Heart right ventricle (tissue), 16 donors: ENCODE measurements around the gene EHBP1. TPM values are rescaled to one million over a fixed set of nuclear protein-coding genes. Genes with fewer than 3 reads are reported as not detected.

ENCODE experiments used
- ATAC-seq, 8 donors: fragments of 200-7000 bp; cut with Tn5 transposase; one replicate each; pipeline ENCODE4 v1.9.1; 2020; ENCODE audit warnings: mild to moderate bottlenecking in 8 of 8, moderate library complexity in 8 of 8, moderate number of reproducible peaks in 1 of 8
- DNase-seq, 2 donors: peaks; one replicate each; pipeline ENCODE4 v3.0.0-alpha.2; 2020
- H3K27ac ChIP-seq, 10 donors: fragments of 200-600 bp; sonication (generic) in 2 of 10; one replicate each; pipeline versions ENCODE4 v1.5.0 to v1.8.0; 2020 to 2022; ENCODE audit warnings: mild to moderate bottlenecking in 3 of 10
- H3K27me3 ChIP-seq, 7 donors: fragments of 200-600 bp; one replicate each; pipeline ENCODE4 v1.8.0; 2021 to 2022; ENCODE audit warnings: mild to moderate bottlenecking in 2 of 7
- H3K36me3 ChIP-seq, 9 donors: fragments of 200-600 bp; sonication (generic) in 1 of 9; one replicate each; pipeline versions ENCODE4 v1.5.0 to v1.8.0; 2020 to 2022; ENCODE audit warnings: mild to moderate bottlenecking in 2 of 9
- H3K4me1 ChIP-seq, 9 donors: fragments of 200-600 bp; sonication (generic) in 1 of 9; one replicate each; pipeline versions ENCODE4 v1.5.0 to v1.8.0; 2020 to 2022; ENCODE audit warnings: mild to moderate bottlenecking in 4 of 9
- H3K4me3 ChIP-seq, 10 donors: fragments of 200-600 bp; sonication (generic) in 2 of 10; one replicate each; pipeline versions ENCODE4 v1.5.0 to v1.8.0; 2020 to 2022; ENCODE audit warnings: mild to moderate bottlenecking in 7 of 10, moderate library complexity in 2 of 10
- H3K9me3 ChIP-seq, 11 donors: fragments of 200-600 bp in 10 of 11; sonication (generic) in 2 of 11; one replicate each; pipeline versions ENCODE4 v1.5.0 to v1.8.0; 2013 to 2022; ENCODE audit warnings: mild to moderate bottlenecking in 2 of 11, control low read depth in 1 of 11, moderate library complexity in 1 of 11
- CTCF ChIP-seq, 9 donors: fragments of 200-600 bp; sonication (generic) in 2 of 9; IDR thresholded peaks; one replicate each; pipeline versions ENCODE4 v1.5.0 to v1.8.0; 2021 to 2022; ENCODE audit warnings: antibody characterized with exemption in 9 of 9, mild to moderate bottlenecking in 5 of 9, moderate library complexity in 1 of 9
- WGBS, 2 donors: extraction: QIAGEN DNeasy Blood & Tissue Kit; methylation state at CpG; one replicate each; pipeline ENCODE4 v1.1.7; 2013; ENCODE audit warnings: inconsistent platforms in 1 of 2; 5-methylcytosine and 5-hydroxymethylcytosine counted together
- intact Hi-C, 10 donors: fragments of 100-400 bp; cut with DNase I; formaldehyde crosslinking; loops; one replicate each; pipeline versions ENCODE4 v1.11.1 to v1.14.2; 2022
- polyA plus RNA-seq, 2 donors: library from polyadenylated mRNA; stranded (reverse); fragments of 200-250 nt; gene quantifications; one replicate each; pipeline ENCODE4 v1.2.3, GENCODE V29; 2013
- total RNA-seq, 10 donors: library from RNA; stranded (reverse); fragmentation: NEBNext Ultra II Directional in 3 of 10; extraction: Animal tissue kit (Norgen Biotek cat#: 25700) in 3 of 10; gene quantifications; one replicate each; pipeline versions ENCODE4 v1.2.1 to v1.2.4, GENCODE V29; 2021 to 2023
- donor health status: Arrhythmogenic right ventricular cardiomyopathy.
- donor health status: ischemic (EF 13 %, LVEDD 7.1; RV severe dilation, severe dysfunction).
- donor health status: healthy with polysubstance abuse.
- donor health status: DM: no; HTN: yes; CAD: no.
- donor health status: DM: no; HTN: no; CAD: no.
- donor health status: ischemic (EF 25% LVEDD 6.9; RV normal size, moderate dysfunction).
- donor health status: ischemic (EF 25% LVEDD 5.7; RV mildly dilated, moderate dysfunction).
- donor health status: healthy.
- donor health status: DM: yes; HTN: yes; CAD: no.
- donor health status: Ischemic cardiomyopathy.
- donor health status: ischemic (EF 35%, LVEDD 5.7; RV mildly dilated, moderate dysfunction).
- donor health status: nonischemic (EF 11% LVEDD 7.7; RV severe dilation, severe dysfunction).
- donor health status: DM: yes; HTN: yes; CAD: no.
- donor health status: PGD.
- donor health status: ischemic (EF 29% LVEDD 5.4; RV normal size, mild dysfunction).
- donor health status: nonischemic (EF 23%, LVEDD 6.1; RV moderate dilation, normal function).

The EHBP1 gene
- total and polyA plus RNA-seq, 12 donors, result 7.8 to 26.1 (median 20.1) TPM

GRCh38 chr2:63064661-63065060 lies 359.1 kb downstream of the EHBP1 start:
- no peak for DNase-seq
- Histone ChIP-seq H3K4me1 (peaks cover 0 to 8% (median 2%) of the 10 kb centered on the region in 9 donors), H3K4me3 (no peak overlapping the region), H3K9me3 (peaks cover 0 to 6% (median 0%) of the 10 kb centered on the region in 11 donors), H3K27me3 (peaks cover 13 to 100% (median 100%) of the 10 kb centered on the region in 7 donors), H3K36me3 (no peaks in the 10 kb centered on the region), H3K27ac (no peak overlapping the region)
- ATAC-seq, result no peak
- WGBS, 2 donors, result 79% methylated on average over 4 of the region's 4 CpGs
- intact Hi-C loops, result no loop called here
- TF ChIP-seq CTCF (IDR thresholded peaks at IDR 0.05), result no peak

GRCh38 chr2:63066265-63066664 lies 360.8 kb downstream of the EHBP1 start:
- 65 to 77% methylated on average over 3 of the region's 3 CpGs for WGBS, 2 donors

GRCh38 chr2:63066838-63067237 lies 361.3 kb downstream of the EHBP1 start:
- Histone ChIP-seq H3K27me3 (peaks cover 8 to 95% (median 86%) of the 10 kb centered on the region in 7 donors), H3K4me1 (no peaks in the 10 kb centered on the region), H3K4me3 (no peak overlapping the region), H3K27ac (no peak overlapping the region), H3K36me3 (no peaks in the 10 kb centered on the region), H3K9me3 (peaks cover 0 to 6% (median 0%) of the 10 kb centered on the region in 11 donors)
- intact Hi-C loops, result no loop called here
- WGBS, 2 donors, result 85 to 87% methylated on average over 2 of the region's 2 CpGs
- ATAC-seq, result no peak
- no peak for DNase-seq
- no peak for TF ChIP-seq CTCF (IDR thresholded peaks at IDR 0.05)

More at GRCh38 chr2:63066265-63066664, 360.8 kb downstream of the EHBP1 start:
- no peak overlapping the region for H3K27ac ChIP-seq
- H3K9me3 ChIP-seq, result peaks cover 0 to 6% (median 0%) of the 10 kb centered on the region in 11 donors
- no peak for DNase-seq
- H3K36me3 ChIP-seq, result no peaks in the 10 kb centered on the region
- H3K27me3 ChIP-seq, result peaks cover 8 to 95% (median 89%) of the 10 kb centered on the region in 7 donors
- no peaks in the 10 kb centered on the region for H3K4me1 ChIP-seq
- ATAC-seq, result no peak
- no peak overlapping the region for H3K4me3 ChIP-seq
- intact Hi-C loops, result no loop called here
- no peak for TF ChIP-seq CTCF (IDR thresholded peaks at IDR 0.05)

- peaks cover under 1 to 70% (median 51%) of the 10 kb centered on the region in 7 donors for H3K27me3 ChIP-seq
Measured at GRCh38 chr2:63071664-63072063, 366.2 kb downstream of the EHBP1 start.

More at GRCh38 chr2:63071664-63072063, 366.2 kb downstream of the EHBP1 start:
- Histone ChIP-seq H3K4me1 (no peaks in the 10 kb centered on the region), H3K4me3 (no peak overlapping the region), H3K9me3 (peaks cover 0 to 5% (median 0%) of the 10 kb centered on the region in 11 donors), H3K27ac (no peak overlapping the region), H3K36me3 (no peaks in the 10 kb centered on the region)
- no peak for TF ChIP-seq CTCF (IDR thresholded peaks at IDR 0.05)
- WGBS, 2 donors, result 81 to 82% methylated on average over 2 of the region's 2 CpGs
- DNase-seq (no peak), ATAC-seq (no peak)
- intact Hi-C loops, result no loop called here
